Gastroesophageal sphincter (tissue), 4 donors: ENCODE measurements around the gene CENPU. TPM values are rescaled to one million over a fixed set of nuclear protein-coding genes. Genes with fewer than 3 reads are reported as not detected.

Source experiments
- ATAC-seq: fragments of 150-250 bp; one replicate; pipeline ENCODE4 v1.9.1; 2016; ENCODE audit warnings: mild to moderate bottlenecking, moderate library complexity
- H3K27ac ChIP-seq, 4 donors: fragments of 200-600 bp; sonication (generic) in 3 of 4; 1 replicate in 3 of 4; 2 replicates in 1 of 4; pipeline ENCODE4 v1.5.1; 2016 to 2019
- H3K27me3 ChIP-seq: fragments of 200-600 bp; sonication (generic); one replicate; pipeline ENCODE4 v1.5.1; 2019
- H3K36me3 ChIP-seq, 2 donors: fragments of 200-600 bp; sonication (generic); one replicate each; pipeline ENCODE4 v1.5.1; 2019; ENCODE audit warnings: control low read depth in 1 of 2
- H3K4me1 ChIP-seq, 3 donors: fragments of 200-600 bp; sonication (generic); 1 replicate in 2 of 3; 2 replicates in 1 of 3; pipeline ENCODE4 v1.5.1; 2016 to 2019; ENCODE audit warnings: control low read depth in 2 of 3
- H3K4me3 ChIP-seq, 2 donors: fragments of 200-600 bp; sonication (generic); one replicate each; pipeline ENCODE4 v1.5.1; 2019; ENCODE audit warnings: mild to moderate bottlenecking in 1 of 2, moderate library complexity in 1 of 2
- H3K9me3 ChIP-seq, 3 donors: fragments of 200-600 bp; sonication (generic); one replicate each; pipeline ENCODE4 v1.5.1; 2017 to 2019; ENCODE audit warnings: control low read depth in 2 of 3
- EP300 ChIP-seq: sonication (generic); formaldehyde crosslinking; IDR thresholded peaks from one replicate; pipeline ENCODE4 v1.6.1; 2017; ENCODE audit warnings: antibody characterized with exemption, mild to moderate bottlenecking
- POLR2A ChIP-seq, 2 donors: fragments of 450-650 bp; IDR thresholded peaks; one replicate each; pipeline ENCODE4 v1.6.1; 2017; ENCODE audit warnings: antibody characterized with exemption in 2 of 2, mild to moderate bottlenecking in 2 of 2, moderate library complexity in 1 of 2
- POLR2AphosphoS5 ChIP-seq: sonication (generic); formaldehyde crosslinking; IDR thresholded peaks from one replicate; pipeline ENCODE4 v1.6.1; 2017; ENCODE audit warnings: antibody characterized with exemption
- WGBS, 2 donors: methylation state at CpG; one replicate each; pipeline ENCODE4 v1.1.5; 2018; ENCODE audit warnings: low coverage in 1 of 2; 5-methylcytosine and 5-hydroxymethylcytosine counted together
- total RNA-seq, 4 donors: library from RNA; depleted of rRNA; stranded (reverse); fragments of >200 nt; gene quantifications; one replicate each; pipeline ENCODE4 v1.1.0, GENCODE V29; 2016
- TF ChIP-seq, protein P1 (sequence below), 4 experiments: fragments of 200-600 bp in 2 of 4; fragments of 450-650 bp in 2 of 4; sonication (generic) in 1 of 4; IDR thresholded peaks; one replicate each; pipeline ENCODE4 v1.5.1; 2017 to 2019; ENCODE audit warnings: antibody characterized with exemption in 4 of 4, mild to moderate bottlenecking in 2 of 4, moderate library complexity in 2 of 4

Gene CENPU
- total RNA-seq, 4 donors from 2014 or later: 0.54 to 8.0 (median 1.1) TPM; not detected in 1

DNA sequence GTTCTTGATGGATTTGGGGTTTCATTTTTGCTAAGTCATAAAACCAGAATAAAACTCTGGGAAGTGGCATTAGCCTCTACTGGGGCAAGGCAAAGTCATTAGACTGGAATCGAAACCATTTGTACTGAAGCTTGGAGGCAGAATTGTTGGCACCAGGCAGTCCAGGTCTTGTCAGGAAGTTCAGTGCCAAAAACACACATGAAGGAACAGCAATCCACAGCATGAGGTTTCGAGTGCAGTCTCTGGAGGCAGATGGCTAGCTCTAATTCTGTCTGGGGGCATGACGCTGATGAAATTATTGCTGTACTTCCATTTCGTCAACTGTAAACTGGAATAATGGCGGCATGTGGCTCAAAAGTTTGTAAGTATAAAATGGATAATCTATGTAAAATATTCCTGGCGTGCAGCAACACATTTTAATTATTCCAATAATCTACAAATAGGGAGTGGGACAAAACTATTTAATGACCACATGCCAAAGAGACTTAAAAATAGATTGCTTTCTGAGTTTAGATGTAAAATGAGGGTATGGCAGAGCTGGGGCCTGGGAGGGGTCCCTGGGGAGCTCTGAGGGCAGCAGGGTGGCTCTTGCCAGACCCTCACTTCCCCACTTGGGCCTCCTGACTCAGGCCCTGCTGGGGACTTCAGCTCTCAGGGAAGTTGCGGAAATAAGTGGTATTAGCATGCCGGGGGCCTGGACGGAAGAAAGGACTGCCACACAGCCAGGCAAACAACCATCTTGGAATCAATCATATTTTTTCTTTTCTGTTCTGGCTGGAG is 18.8 kb upstream of the CENPU start:
- Histone ChIP-seq H3K36me3 (peaks cover 0 to 41% of the 10 kb centered on the region in 2 donors), H3K27ac (no peak overlapping the region), H3K4me1 (peaks cover 0 to 38% (median 4%) of the 10 kb centered on the region in 3 donors), H3K9me3 (no peaks in the 10 kb centered on the region), H3K27me3 (no peaks in the 10 kb centered on the region), H3K4me3 (no peak overlapping the region)
- no peak for ATAC-seq
- 80 to 90% methylated on average over 5 to 6 of the region's 9 CpGs for WGBS, 2 donors
- no peak for TF ChIP-seq POLR2A (IDR thresholded peaks at IDR 0.05)
- TF ChIP-seq EP300: no peak
- TF ChIP-seq POLR2AphosphoS5: no peak

DNA sequence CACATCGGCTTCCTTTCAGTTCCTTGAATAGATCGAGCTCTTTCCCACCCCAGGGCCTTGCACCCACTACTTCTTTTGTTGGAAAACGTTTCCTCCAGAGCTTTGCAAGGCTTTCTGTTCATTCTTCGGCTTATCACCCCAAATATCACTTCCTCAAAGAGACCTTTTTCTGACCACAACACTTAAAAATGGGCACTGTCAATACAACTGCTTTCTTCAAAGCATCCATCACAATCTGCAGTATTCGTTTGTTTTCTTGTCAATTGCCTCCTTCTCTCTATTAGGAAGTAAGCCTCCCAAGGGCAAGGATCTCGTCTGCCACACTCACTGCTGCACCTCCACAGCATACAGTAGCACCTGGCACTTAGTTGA is 17.7 kb upstream of the CENPU start:
- Histone ChIP-seq H3K4me3 (no peak overlapping the region), H3K27me3 (no peaks in the 10 kb centered on the region), H3K4me1 (peaks cover 0 to 42% (median 12%) of the 10 kb centered on the region in 3 donors), H3K9me3 (no peaks in the 10 kb centered on the region), H3K27ac (no peak overlapping the region), H3K36me3 (peaks cover 0 to 30% of the 10 kb centered on the region in 2 donors)
- WGBS, 2 donors: 64 to 82% methylated on average over 4 to 6 of the region's 6 CpGs
- ATAC-seq: no peak
- TF ChIP-seq, protein P1, sequence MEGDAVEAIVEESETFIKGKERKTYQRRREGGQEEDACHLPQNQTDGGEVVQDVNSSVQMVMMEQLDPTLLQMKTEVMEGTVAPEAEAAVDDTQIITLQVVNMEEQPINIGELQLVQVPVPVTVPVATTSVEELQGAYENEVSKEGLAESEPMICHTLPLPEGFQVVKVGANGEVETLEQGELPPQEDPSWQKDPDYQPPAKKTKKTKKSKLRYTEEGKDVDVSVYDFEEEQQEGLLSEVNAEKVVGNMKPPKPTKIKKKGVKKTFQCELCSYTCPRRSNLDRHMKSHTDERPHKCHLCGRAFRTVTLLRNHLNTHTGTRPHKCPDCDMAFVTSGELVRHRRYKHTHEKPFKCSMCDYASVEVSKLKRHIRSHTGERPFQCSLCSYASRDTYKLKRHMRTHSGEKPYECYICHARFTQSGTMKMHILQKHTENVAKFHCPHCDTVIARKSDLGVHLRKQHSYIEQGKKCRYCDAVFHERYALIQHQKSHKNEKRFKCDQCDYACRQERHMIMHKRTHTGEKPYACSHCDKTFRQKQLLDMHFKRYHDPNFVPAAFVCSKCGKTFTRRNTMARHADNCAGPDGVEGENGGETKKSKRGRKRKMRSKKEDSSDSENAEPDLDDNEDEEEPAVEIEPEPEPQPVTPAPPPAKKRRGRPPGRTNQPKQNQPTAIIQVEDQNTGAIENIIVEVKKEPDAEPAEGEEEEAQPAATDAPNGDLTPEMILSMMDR (IDR thresholded peaks at IDR 0.05): no peak
- TF ChIP-seq POLR2AphosphoS5 (no peak), EP300 (no peak), POLR2A (IDR thresholded peaks at IDR 0.05) (no peak)

- 72 to 81% methylated on average over 6 to 8 of the region's 8 CpGs for WGBS, 2 donors
- ATAC-seq: no peak
These were observed 17.2 kb upstream of the CENPU start for GRCh38 chr4:184750926-184751584.

DNA sequence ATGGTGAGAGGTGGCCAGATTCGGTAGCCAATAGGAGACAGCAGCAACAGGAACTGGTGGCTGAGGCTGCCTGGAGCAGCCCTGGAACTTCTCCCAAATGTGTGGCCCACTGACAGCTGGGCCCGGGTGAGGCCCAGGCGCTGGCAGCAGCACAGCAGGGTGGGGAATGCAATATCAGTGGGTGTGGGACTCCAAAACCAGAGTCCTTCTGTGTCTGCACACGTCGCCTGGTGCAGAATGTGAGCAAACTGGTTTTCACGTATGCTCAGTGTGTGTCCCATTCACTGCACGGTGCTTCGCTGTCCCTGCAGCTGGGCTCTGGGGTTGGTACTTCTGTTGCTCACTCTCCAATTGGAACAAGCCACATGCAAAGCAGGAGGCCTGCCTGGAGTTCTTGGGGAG is 14.4 kb upstream of the CENPU start:
- no peak overlapping the region for H3K4me3 ChIP-seq
- WGBS, 2 donors: 43% methylated on average over 1 of the region's 8 CpGs; no CpG with 5 or more reads in 1 of the 2 donors
- peaks cover 0 to under 1% of the 10 kb centered on the region in 2 donors for H3K36me3 ChIP-seq
- H3K4me1 ChIP-seq: peaks cover 0 to 38% (median 9%) of the 10 kb centered on the region in 3 donors
- H3K27ac ChIP-seq: no peak overlapping the region
- H3K9me3 ChIP-seq: no peaks in the 10 kb centered on the region
- TF ChIP-seq POLR2AphosphoS5: no peak
- TF ChIP-seq, protein P1 (IDR thresholded peaks at IDR 0.05): no peak
- no peak for TF ChIP-seq POLR2A (IDR thresholded peaks at IDR 0.05)
- no peak for TF ChIP-seq EP300
- peak; percentile 8 for ATAC-seq
- H3K27me3 ChIP-seq: no peaks in the 10 kb centered on the region

More at GRCh38 chr4:184750926-184751584, 17.2 kb upstream of the CENPU start:
- no peaks in the 10 kb centered on the region for H3K9me3 ChIP-seq
- H3K4me3 ChIP-seq: no peak overlapping the region
- peaks cover 0 to 25% of the 10 kb centered on the region in 2 donors for H3K36me3 ChIP-seq
- TF ChIP-seq POLR2A (IDR thresholded peaks at IDR 0.05): no peak
- TF ChIP-seq, protein P1 (IDR thresholded peaks at IDR 0.05): no peak
- TF ChIP-seq EP300: no peak
- no peak for TF ChIP-seq POLR2AphosphoS5
- peaks cover 0 to 44% (median 13%) of the 10 kb centered on the region in 3 donors for H3K4me1 ChIP-seq
- H3K27ac ChIP-seq: no peak overlapping the region
- H3K27me3 ChIP-seq: no peaks in the 10 kb centered on the region

- H3K4me1 ChIP-seq: peaks cover 0 to 38% (median 9%) of the 10 kb centered on the region in 3 donors
- 60% methylated on average over 2 of the region's 4 CpGs; no CpG with 5 or more reads in 1 of the 2 donors for WGBS, 2 donors
- no peak for TF ChIP-seq POLR2AphosphoS5
- TF ChIP-seq, protein P1 (IDR thresholded peaks at IDR 0.05): no peak
- no peak for TF ChIP-seq POLR2A (IDR thresholded peaks at IDR 0.05)
- TF ChIP-seq EP300: no peak
- no peaks in the 10 kb centered on the region for H3K36me3 ChIP-seq
- ATAC-seq: no peak
- H3K4me3 ChIP-seq: no peak overlapping the region
- no peaks in the 10 kb centered on the region for H3K27me3 ChIP-seq
- peak overlapping the region; percentile 73 to 86 (median 82) for H3K27ac ChIP-seq
- H3K9me3 ChIP-seq: no peaks in the 10 kb centered on the region
These were observed 13.3 kb upstream of the CENPU start for GRCh38 chr4:184747034-184747830.
